Esophagus mucosa (tissue), 1 donor: ENCODE results near the gene SOWAHA. TPM values are rescaled to one million over a fixed set of nuclear protein-coding genes. Genes with fewer than 3 reads are reported as not detected.
"Not testable (repeated sequence)": the region's sequence is repeated elsewhere in the genome, so short reads cannot be mapped to it uniquely, and the experiment has no call there.

ENCODE experiments used
- ATAC-seq: fragments of 200-7000 bp; cut with Tn5 transposase; one replicate; pipeline ENCODE4 v1.9.1; 2020
- total RNA-seq: library from RNA; stranded (reverse); gene quantifications from one replicate; pipeline ENCODE4 v1.2.4, GENCODE V29; 2023
- donor health status: DM: yes; HTN: yes; CAD: no.

The SOWAHA gene
- total RNA-seq, 1 donor from 2014 or later = 0.04 TPM

GRCh38 chr5:132854992-132855391 is 41.9 kb downstream of the SOWAHA start:
- ATAC-seq = not testable (repeated sequence)

DNA sequence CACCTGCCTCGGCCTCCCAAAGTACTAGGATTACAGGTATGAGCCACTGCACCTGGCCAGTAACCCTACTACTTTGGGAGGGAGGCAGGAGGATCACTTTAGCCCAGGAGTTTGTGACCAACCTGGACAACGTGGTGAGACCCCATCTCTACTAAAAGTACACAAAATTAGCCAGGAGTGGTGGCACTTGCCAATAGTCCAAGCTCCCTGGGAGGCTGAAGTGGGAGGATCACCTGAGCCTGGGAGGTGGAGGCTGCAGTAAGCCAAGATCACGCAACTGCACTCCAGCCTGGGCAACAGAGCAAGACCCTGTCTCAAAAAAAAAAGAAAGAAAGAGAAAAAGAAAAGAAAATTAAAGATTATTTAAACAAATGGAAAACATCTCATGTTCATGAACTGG is 42.9 kb downstream of the SOWAHA start:
- no peak for ATAC-seq

DNA sequence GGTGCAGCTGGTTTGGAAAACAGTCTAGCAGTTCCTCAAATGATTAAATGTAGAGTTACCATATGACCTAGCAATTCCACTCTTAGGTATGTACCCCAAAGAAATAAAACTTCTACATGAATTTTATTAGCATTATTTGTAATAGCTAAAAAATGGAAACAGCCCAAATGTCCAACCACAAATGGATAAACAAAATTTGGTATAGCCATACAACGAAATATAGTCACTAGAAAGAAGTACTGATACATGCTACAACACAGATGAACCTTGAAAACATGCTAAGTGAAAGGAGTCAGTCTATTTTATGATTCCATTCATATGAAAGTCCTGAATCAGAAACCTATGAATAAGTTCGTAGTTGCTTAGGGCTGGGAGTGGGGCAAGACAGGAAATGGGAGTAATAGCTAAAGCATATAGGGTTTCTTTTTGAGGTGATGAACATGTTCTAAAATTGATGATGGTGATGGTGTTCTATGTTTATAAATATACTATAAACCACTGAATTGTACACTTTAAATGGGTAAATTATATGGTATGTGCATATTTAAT is 46.9 kb downstream of the SOWAHA start:
- no peak for ATAC-seq

DNA sequence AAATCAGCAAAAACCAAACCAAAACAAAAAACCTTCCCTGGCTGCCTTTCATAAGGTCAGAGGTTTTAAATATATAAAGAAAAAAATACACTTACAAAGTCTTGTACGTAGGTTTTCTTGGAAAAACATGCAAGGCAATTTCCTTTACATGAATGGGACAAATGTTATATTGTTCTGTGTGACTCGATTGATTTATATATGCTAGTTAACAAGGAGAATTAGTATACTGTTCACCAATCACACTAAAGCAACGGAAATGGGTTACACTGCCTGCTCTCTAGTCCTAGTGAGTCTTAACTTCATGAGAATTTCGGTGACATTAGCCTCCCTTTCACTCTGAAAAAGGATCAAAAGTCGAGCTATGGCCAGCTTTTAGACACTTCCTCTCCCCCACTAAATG is 47.6 kb downstream of the SOWAHA start:
- no peak for ATAC-seq

DNA sequence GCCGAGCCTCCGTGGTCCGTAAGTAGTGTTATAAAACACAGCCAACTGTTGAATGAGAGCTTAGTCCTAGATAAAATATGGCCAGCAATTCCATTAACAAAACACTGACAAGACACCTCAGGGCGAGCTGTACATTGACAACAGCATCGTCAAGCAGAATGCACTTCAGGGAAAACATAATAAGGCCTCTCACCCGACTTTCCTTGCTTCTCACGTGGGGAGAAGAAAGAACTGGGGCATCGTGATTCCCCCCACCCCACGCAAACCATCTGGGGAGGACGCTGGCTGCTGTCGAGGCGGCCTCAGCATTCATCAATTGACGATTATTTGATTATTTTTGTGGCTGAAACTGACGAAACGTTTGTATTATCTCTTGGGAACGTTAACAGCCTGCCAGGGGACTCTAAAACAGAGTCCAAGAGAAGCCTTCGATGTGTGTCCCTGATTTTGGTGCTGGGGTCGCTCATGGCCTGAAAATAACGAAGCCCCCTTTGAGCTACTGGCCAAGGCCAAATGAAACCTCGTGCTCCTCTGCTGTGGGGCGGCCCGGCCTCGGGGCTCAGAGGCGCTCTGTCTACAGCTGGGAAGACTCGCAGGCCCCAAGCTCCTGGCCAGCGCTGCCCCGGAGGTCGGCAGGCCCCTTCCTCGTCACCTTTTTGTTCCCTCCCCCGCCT is 52.7 kb downstream of the SOWAHA start:
- ATAC-seq = peak; percentile 52

Other genes starting within 250 kb of the SOWAHA start
- not detected for gene IL13, start 155.1 kb upstream of the SOWAHA start, total RNA-seq
- gene IL4, start 139.3 kb upstream of the SOWAHA start, total RNA-seq = not detected
- 5.5 TPM for gene KIF3A, start 75.8 kb upstream of the SOWAHA start, total RNA-seq
- gene CCNI2, start 65.9 kb upstream of the SOWAHA start, total RNA-seq = not detected
- gene SEPTIN8, start 36.1 kb upstream of the SOWAHA start, total RNA-seq = 46.0 TPM
- 6.9 TPM for gene SHROOM1, start 17.3 kb downstream of the SOWAHA start, total RNA-seq
- 0.36 TPM for gene GDF9, start 53.2 kb downstream of the SOWAHA start, total RNA-seq
- 509 TPM for gene UQCRQ, start 53.3 kb downstream of the SOWAHA start, total RNA-seq
- gene LEAP2, start 60.4 kb downstream of the SOWAHA start, total RNA-seq = 0.68 TPM
- gene AFF4, start 150.3 kb downstream of the SOWAHA start, total RNA-seq = 74.3 TPM
- gene ZCCHC10, start 213.2 kb downstream of the SOWAHA start, total RNA-seq = 20.1 TPM
- 107 TPM for gene HSPA4, start 238.7 kb downstream of the SOWAHA start, total RNA-seq